ENCODE results near the gene WNT5B. TPM values are rescaled to one million over a fixed set of nuclear protein-coding genes. Genes with fewer than 3 reads are reported as not detected.

Gene WNT5B
- total RNA-seq, 2 experiments from 2014 or later = not detected

GRCh38 chr12:1635301-1636095, 6.5 kb downstream of the WNT5B start:
- H3K36me3 Mint-ChIP-seq (ENCODE audit: low read depth) = no peaks in the 10 kb centered on the region
- ChIA-PET POLR2A (no interaction called here), CTCF (interaction anchor here (0.9 to 9.0 kb wide), 27 partner anchors 8 to 518 kb away, joined by 3 to 135 read pairs (median 5); partner anchors contain the start of gene CACNA2D4)
- no peak for DNase-seq
- H3K9me3 Mint-ChIP-seq = no peaks in the 10 kb centered on the region
- peaks cover 37% of the 10 kb centered on the region for H3K27me3 Mint-ChIP-seq
- no peak for TF ChIP-seq CTCF (IDR thresholded peaks at IDR 0.05)
- H3K4me3 Mint-ChIP-seq = no peak overlapping the region
- no peak for ATAC-seq
- H3K4me1 Mint-ChIP-seq (ENCODE audit: low read depth) = peaks cover 9% of the 10 kb centered on the region
- no peak overlapping the region for H3K27ac Mint-ChIP-seq
- intact Hi-C loops (cut with micrococcal nuclease) = no loop called here

GRCh38 chr12:1638203-1638602, 9.2 kb downstream of the WNT5B start:
- intact Hi-C loops (cut with micrococcal nuclease) = no loop called here
- Mint-ChIP-seq H3K4me3 (no peak overlapping the region), H3K36me3 (ENCODE audit: low read depth) (no peaks in the 10 kb centered on the region), H3K27me3 (peaks cover 13% of the 10 kb centered on the region), H3K27ac (no peak overlapping the region), H3K9me3 (no peaks in the 10 kb centered on the region), H3K4me1 (ENCODE audit: low read depth) (no peaks in the 10 kb centered on the region)
- no peak for TF ChIP-seq CTCF (IDR thresholded peaks at IDR 0.05)
- ATAC-seq (no peak), DNase-seq (no peak)
- ChIA-PET CTCF (interaction anchor here (1.1 to 2.7 kb wide), 2 partner anchors 153 to 302 kb away, joined by 4 to 17 read pairs; no protein-coding TSS in a partner anchor), POLR2A (no interaction called here)

- ATAC-seq = no peak
- no peak for DNase-seq
- ChIA-PET POLR2A (no interaction called here), CTCF (interaction anchor here (2.7 kb wide), 1 partner anchor 151 kb away, joined by 17 read pairs; no protein-coding TSS in a partner anchor)
- Mint-ChIP-seq H3K9me3 (no peaks in the 10 kb centered on the region), H3K4me3 (no peak overlapping the region), H3K27me3 (peaks cover 8% of the 10 kb centered on the region), H3K36me3 (ENCODE audit: low read depth) (no peaks in the 10 kb centered on the region), H3K4me1 (ENCODE audit: low read depth) (no peaks in the 10 kb centered on the region), H3K27ac (no peak overlapping the region)
- intact Hi-C loops (cut with micrococcal nuclease) = no loop called here
- no peak for TF ChIP-seq CTCF (IDR thresholded peaks at IDR 0.05)
These were observed 10.5 kb downstream of the WNT5B start for GRCh38 chr12:1639538-1639937.

GRCh38 chr12:1640328-1641234, 11.6 kb downstream of the WNT5B start:
- ChIA-PET POLR2A (no interaction called here), CTCF (interaction anchor here (0.8 to 2.7 kb wide), 4 partner anchors 82 to 299 kb away, joined by 3 to 17 read pairs (median 3); no protein-coding TSS in a partner anchor)
- Mint-ChIP-seq H3K27me3 (peaks cover 2% of the 10 kb centered on the region), H3K9me3 (no peaks in the 10 kb centered on the region), H3K27ac (no peak overlapping the region), H3K4me3 (no peak overlapping the region), H3K36me3 (ENCODE audit: low read depth) (no peaks in the 10 kb centered on the region), H3K4me1 (ENCODE audit: low read depth) (no peaks in the 10 kb centered on the region)
- TF ChIP-seq CTCF (IDR thresholded peaks at IDR 0.05) = no peak
- intact Hi-C loops (cut with micrococcal nuclease) = no loop called here
- DNase-seq (no peak), ATAC-seq (no peak)

Measured in activated CD8-positive, alpha-beta T cell treated with anti-CD3 and anti-CD28 coated beads for 36 hours (primary cell).